T-helper 1 cell (primary cell): Measurements from ENCODE around the gene USH2A.

Experiments
- DNase-seq, 5 donors: peaks; one replicate each; pipeline ENCODE4 v3.0.0-alpha.2; 2012 to 2020

Gene USH2A

GRCh38 chr1:215923129-215923824 is 500.0 kb downstream of the USH2A start:
- DNase-seq: no peak

- no peak for DNase-seq
These were observed 511.8 kb downstream of the USH2A start for GRCh38 chr1:215911406-215911968.

DNA sequence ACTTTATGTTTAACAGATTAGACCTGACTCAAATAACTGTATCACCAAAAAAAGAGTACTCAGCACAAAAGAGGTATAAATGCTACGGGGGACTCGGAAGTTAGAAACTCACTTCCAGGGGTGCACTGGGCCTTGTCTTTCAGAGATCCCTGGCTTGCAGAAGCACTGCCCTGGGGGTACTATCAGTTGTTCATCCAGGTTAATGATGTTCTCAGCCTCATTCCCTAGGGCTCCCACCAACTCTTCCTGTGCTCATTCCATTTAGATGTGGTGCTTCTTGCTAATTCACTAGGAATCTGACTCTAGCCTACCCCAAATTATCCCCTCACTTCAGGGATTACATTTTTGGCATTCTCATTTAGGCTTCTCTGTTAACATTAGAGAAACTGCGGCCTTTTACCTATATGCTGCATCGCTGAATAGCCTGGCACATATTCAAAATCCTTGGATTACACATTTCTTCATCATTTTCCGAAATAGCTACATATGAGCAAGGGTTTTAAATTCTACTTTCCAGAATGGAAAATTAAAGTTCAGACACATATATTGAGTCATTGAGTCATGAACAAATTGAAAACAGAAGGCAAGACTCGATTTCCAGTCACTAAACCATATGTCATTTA is 517.6 kb downstream of the USH2A start:
- DNase-seq: no peak

DNA sequence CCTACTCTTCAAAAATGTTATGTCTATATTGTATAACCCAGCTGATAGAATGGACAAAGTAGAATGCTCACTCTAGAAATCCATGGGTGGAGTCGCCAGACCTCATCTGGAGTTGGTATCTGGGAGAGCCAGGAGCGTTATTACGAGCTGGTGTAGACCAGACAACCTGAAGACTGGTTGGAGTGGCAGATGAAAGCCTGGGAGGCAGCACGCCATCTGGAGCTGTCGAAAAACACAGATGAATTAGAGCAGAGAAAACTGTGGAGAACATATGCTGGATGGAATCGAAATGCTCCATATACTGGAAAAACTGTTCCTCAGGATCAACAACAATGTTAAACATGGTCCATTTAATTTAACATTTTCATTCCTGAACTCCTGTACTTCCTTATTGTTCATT is 522.6 kb downstream of the USH2A start:
- DNase-seq: no peak

GRCh38 chr1:215899901-215900300 is 523.3 kb downstream of the USH2A start:
- DNase-seq: no peak

- DNase-seq: no peak
These were observed 527.4 kb downstream of the USH2A start for GRCh38 chr1:215895893-215896292.

GRCh38 chr1:215895276-215895675 is 528.0 kb downstream of the USH2A start:
- DNase-seq: no peak

DNA sequence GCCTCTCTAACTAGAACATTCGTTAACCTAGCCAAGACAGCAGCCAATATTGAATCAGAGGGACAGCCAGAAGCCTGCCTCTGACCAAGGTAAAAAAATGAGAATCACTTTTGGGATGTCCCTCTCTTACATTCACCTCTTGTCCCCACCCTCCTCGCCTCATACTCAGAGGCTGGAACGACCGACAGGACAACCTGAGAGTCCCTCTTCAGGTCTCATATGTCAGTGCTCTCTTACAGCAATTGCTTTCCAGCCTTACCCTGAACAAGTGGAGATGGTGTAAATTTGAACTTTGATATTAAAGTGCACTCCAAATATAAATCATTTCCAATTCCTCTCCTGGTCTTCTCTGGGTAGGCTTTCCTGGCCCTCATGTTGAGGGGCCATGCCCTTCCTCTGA is 528.6 kb downstream of the USH2A start:
- no peak for DNase-seq

- DNase-seq: no peak
These were observed 531.8 kb downstream of the USH2A start for GRCh38 chr1:215891266-215892057.

DNA sequence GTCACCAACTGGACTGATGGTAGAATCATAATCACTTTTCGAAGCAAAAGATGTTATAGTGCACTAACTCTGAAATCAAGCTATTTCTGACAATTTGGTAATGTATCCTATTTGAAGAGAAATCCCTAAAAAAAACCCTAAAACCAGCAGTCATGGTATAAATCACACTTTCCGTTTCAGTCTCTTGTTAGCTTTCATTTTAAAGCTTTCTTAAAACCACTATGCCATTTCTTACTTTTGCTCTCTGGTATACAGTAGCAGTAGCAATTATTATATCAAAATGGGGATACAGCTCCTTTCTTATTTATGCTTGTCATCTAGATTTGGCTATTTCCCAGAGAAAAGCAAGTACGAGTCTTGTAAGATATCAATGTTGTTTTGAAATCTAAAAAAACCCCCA is 532.8 kb downstream of the USH2A start:
- DNase-seq: no peak

- DNase-seq: no peak
These were observed 533.4 kb downstream of the USH2A start for GRCh38 chr1:215889871-215890270.

- no peak for DNase-seq
These were observed 535.1 kb downstream of the USH2A start for GRCh38 chr1:215888159-215888558.

DNA sequence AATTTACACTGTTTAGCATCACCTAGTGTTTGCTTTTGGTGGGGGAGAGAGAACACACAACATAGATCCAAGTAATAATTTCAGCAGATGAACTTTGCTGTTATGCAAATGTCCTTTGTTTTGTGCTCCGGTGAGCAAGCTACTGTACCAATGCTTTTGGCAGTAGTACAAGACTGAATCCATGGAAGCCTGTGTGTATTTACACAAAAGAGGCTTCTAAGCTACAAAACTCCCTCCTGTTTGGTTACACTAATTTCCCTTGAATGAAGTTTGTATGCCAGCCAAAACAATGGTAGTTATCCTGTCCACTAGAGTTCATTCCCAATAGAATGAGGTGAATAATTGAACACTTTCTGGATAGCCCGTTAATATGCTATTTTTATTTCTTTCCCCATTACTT is 535.6 kb downstream of the USH2A start:
- DNase-seq: no peak

DNA sequence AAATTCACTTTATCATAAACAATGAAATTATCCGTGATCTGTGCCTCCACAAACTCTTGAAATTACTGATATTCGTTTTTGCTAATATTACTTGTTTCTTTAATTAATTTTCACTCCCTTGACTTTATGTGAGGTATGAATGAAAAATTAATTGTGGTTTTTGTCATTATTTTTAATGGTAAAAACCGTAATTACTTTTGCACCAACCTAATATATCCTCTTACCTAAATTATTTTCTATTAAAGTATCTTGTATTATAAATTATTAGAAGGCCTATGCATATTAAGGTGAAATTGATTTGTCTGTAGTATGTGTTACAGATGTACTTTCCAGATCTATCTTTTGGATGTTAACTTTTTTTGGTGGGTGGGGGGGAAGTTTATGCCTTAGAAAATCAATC is 540.2 kb downstream of the USH2A start:
- DNase-seq: no peak

DNA sequence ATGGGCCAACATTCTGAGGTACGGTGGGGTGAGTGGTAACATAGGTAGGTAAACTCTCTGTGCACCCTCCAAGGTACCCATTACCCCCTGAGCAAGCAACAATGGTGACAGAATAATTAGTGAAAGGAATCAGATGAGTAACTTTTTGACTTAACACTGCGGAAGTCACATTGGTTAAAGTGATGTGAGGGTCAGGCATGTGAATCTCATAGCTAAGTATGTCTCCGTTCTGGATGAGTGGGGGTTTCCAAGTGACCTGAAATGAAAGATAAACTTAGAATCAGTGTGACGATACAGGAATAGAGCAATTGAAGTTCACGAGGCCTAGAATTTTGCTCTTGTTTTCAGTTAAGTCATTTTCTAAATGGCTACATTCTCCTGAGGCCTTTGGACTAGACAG is 544.4 kb downstream of the USH2A start:
- no peak for DNase-seq

GRCh38 chr1:215878128-215878527 is 545.1 kb downstream of the USH2A start:
- DNase-seq: no peak

- DNase-seq: no peak
These were observed 545.7 kb downstream of the USH2A start for GRCh38 chr1:215877452-215877951.

- DNase-seq: no peak
These were observed 547.5 kb downstream of the USH2A start for GRCh38 chr1:215875712-215876111.

- no peak for DNase-seq
These were observed 548.0 kb downstream of the USH2A start for GRCh38 chr1:215875236-215875635.

DNA sequence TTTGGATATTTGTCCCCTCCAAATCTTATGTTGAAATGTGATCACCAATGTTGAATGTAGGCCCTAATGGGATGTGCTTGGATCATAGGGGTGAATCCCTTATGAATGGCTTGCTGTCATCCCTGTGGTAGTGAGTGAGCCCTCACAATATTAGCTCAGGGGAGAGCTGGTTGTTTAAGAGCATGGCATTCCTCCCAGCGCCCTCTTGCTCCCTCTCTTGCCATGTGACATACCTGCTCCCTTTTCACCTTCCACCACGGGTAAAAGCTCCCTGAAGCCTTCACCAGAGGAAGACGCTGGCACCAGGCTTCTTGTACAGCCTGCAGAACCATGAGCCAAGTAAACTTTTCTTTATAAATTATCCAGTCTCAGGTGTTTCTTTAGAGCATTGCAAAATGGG is 550.6 kb downstream of the USH2A start:
- DNase-seq: no peak

- no peak for DNase-seq
These were observed 554.7 kb downstream of the USH2A start for GRCh38 chr1:215868500-215868899.

- DNase-seq: no peak
These were observed 558.2 kb downstream of the USH2A start for GRCh38 chr1:215865060-215865459.

GRCh38 chr1:215863796-215864195 is 559.5 kb downstream of the USH2A start:
- DNase-seq: no peak
